Stomach (tissue), 9 donors: ENCODE measurements around the gene CCDC178. TPM values are rescaled to one million over a fixed set of nuclear protein-coding genes. Genes with fewer than 3 reads are reported as not detected.

Experiments used
- DNase-seq, 2 donors: peaks; one replicate each; pipeline versions ENCODE4 v3.0.0 to v3.0.0-alpha.2; 2013 to 2019
- H3K27ac ChIP-seq, 5 donors: fragments of 200-600 bp in 4 of 5; sonication (generic) in 4 of 5; one replicate each; pipeline ENCODE4 v1.5.1; 2013 to 2019; ENCODE audit warnings: mild to moderate bottlenecking in 1 of 5, moderate library complexity in 1 of 5
- H3K27me3 ChIP-seq, 3 donors: fragments of 200-600 bp; sonication (generic); one replicate each; pipeline ENCODE4 v1.5.1; 2017 to 2019; ENCODE audit warnings: mixed run types in 1 of 3
- H3K36me3 ChIP-seq, 4 donors: fragments of 200-600 bp; sonication (generic); 1 replicate in 3 of 4; 2 replicates in 1 of 4; pipeline ENCODE4 v1.5.1; 2016 to 2019
- H3K4me1 ChIP-seq, 4 donors: fragments of 200-600 bp; sonication (generic); one replicate each; pipeline ENCODE4 v1.5.1; 2016 to 2019
- H3K4me3 ChIP-seq, 4 donors: fragments of 200-600 bp; sonication (generic) in 3 of 4; one replicate each; pipeline ENCODE4 v1.5.1; 2016 to 2019; ENCODE audit warnings: mild to moderate bottlenecking in 1 of 4
- H3K9me3 ChIP-seq, 4 donors: fragments of 200-600 bp; sonication (generic); one replicate each; pipeline ENCODE4 v1.5.1; 2016 to 2019
- EP300 ChIP-seq: sonication (generic); formaldehyde crosslinking; IDR thresholded peaks from one replicate; pipeline ENCODE4 v1.6.1; 2017; ENCODE audit warnings: antibody characterized with exemption
- POLR2A ChIP-seq, 4 donors: fragments of 450-650 bp; IDR thresholded peaks; one replicate each; pipeline ENCODE4 v1.6.1; 2016; ENCODE audit warnings: antibody characterized with exemption in 4 of 4, control low read depth in 2 of 4, mild to moderate bottlenecking in 1 of 4, moderate library complexity in 1 of 4
- POLR2AphosphoS5 ChIP-seq, 3 donors: sonication (generic); formaldehyde crosslinking; IDR thresholded peaks; one replicate each; pipeline ENCODE4 v1.6.1; 2016; ENCODE audit warnings: antibody characterized with exemption in 3 of 3
- WGBS, 5 donors: extraction: QIAGEN DNeasy Blood & Tissue Kit in 3 of 5; methylation state at CpG; one replicate each; pipeline versions ENCODE4 v1.1.5 to v1.1.7; 2013 to 2018; 5-methylcytosine and 5-hydroxymethylcytosine counted together
- intact Hi-C: fragments of 100-400 bp; cut with DNase I; formaldehyde crosslinking; loops from one replicate; pipeline ENCODE4 v1.15.1; 2023; ENCODE audit warnings: low total_unique reads
- polyA plus RNA-seq, 3 donors: library from polyadenylated mRNA; stranded (reverse); fragments of 200-250 nt; gene quantifications; one replicate each; pipeline ENCODE4 v1.2.3, GENCODE V29; 2013
- total RNA-seq, 5 donors: library from RNA; depleted of rRNA; stranded (reverse); fragments of >200 nt; gene quantifications; one replicate each; pipeline versions ENCODE4 v1.1.0 to v1.2.3, GENCODE V29; 2014 to 2016
- TF ChIP-seq, protein P1 (sequence below), 7 experiments: fragments of 450-650 bp in 4 of 7; fragments of 200-600 bp in 3 of 7; sonication (generic) in 3 of 7; IDR thresholded peaks; one replicate each; pipeline ENCODE4 v1.5.1; 2016 to 2019; ENCODE audit warnings: antibody characterized with exemption in 7 of 7, control low read depth in 2 of 7, mild to moderate bottlenecking in 1 of 7
- donor health status: healthy with polysubstance abuse.
- donor health status: Bipolar disorder and iron deficiency.
- donor health status: healthy.

Gene CCDC178
- total and polyA plus RNA-seq, 8 donors: 0.38 to 24.5 (median 1.8) TPM; not detected in 4

- H3K27ac ChIP-seq: no peak overlapping the region
- H3K36me3 ChIP-seq: no peaks in the 10 kb centered on the region
- no peaks in the 10 kb centered on the region for H3K9me3 ChIP-seq
- WGBS, 5 donors: 20 to 31% (median 26%) methylated on average over 1 of the region's 1 CpG
- no peak overlapping the region for H3K4me3 ChIP-seq
- no peaks in the 10 kb centered on the region for H3K4me1 ChIP-seq
- no peak for DNase-seq
- no peak for TF ChIP-seq EP300
- TF ChIP-seq, protein P1, sequence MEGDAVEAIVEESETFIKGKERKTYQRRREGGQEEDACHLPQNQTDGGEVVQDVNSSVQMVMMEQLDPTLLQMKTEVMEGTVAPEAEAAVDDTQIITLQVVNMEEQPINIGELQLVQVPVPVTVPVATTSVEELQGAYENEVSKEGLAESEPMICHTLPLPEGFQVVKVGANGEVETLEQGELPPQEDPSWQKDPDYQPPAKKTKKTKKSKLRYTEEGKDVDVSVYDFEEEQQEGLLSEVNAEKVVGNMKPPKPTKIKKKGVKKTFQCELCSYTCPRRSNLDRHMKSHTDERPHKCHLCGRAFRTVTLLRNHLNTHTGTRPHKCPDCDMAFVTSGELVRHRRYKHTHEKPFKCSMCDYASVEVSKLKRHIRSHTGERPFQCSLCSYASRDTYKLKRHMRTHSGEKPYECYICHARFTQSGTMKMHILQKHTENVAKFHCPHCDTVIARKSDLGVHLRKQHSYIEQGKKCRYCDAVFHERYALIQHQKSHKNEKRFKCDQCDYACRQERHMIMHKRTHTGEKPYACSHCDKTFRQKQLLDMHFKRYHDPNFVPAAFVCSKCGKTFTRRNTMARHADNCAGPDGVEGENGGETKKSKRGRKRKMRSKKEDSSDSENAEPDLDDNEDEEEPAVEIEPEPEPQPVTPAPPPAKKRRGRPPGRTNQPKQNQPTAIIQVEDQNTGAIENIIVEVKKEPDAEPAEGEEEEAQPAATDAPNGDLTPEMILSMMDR (IDR thresholded peaks at IDR 0.05): no peak
- no peak for TF ChIP-seq POLR2A (IDR thresholded peaks at IDR 0.05)
- intact Hi-C loops: no loop called here
- H3K27me3 ChIP-seq: no peaks in the 10 kb centered on the region
These were observed 456.8 kb downstream of the CCDC178 start for GRCh38 chr18:32983721-32984120.

DNA sequence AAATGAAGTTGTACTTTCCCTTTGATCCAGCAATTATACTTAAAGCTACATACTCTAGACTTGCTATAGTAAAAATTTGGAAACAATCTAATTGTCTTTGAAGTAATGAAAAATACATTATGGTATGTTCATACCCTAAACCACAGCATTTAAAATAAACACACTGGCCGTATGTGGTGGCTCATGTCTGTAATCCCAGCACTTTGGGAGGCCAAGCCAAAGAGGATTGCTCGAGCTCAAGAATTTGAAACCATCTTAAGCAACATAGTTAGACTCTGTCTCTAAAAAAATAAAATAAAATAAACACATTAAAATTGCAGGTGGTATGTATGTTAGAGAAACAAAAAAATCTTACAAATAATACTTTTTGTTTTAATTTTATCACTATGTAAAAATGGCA is 459.6 kb downstream of the CCDC178 start:
- no peaks in the 10 kb centered on the region for H3K36me3 ChIP-seq
- H3K27ac ChIP-seq: no peak overlapping the region
- no peak for TF ChIP-seq EP300
- no peak for TF ChIP-seq POLR2A (IDR thresholded peaks at IDR 0.05)
- no peak for TF ChIP-seq POLR2AphosphoS5 (IDR thresholded peaks at IDR 0.05)
- TF ChIP-seq, protein P1 (IDR thresholded peaks at IDR 0.05): no peak
- no peak for DNase-seq
- no peaks in the 10 kb centered on the region for H3K4me1 ChIP-seq
- H3K27me3 ChIP-seq: no peaks in the 10 kb centered on the region
- 54 to 63% (median 62%) methylated on average over 2 of the region's 2 CpGs for WGBS, 5 donors
- intact Hi-C loops: no loop called here
- no peak overlapping the region for H3K4me3 ChIP-seq
- H3K9me3 ChIP-seq: no peaks in the 10 kb centered on the region

- H3K36me3 ChIP-seq: no peaks in the 10 kb centered on the region
- intact Hi-C loops: no loop called here
- no peaks in the 10 kb centered on the region for H3K9me3 ChIP-seq
- no peak for DNase-seq
- H3K27me3 ChIP-seq: no peaks in the 10 kb centered on the region
- no peak overlapping the region for H3K27ac ChIP-seq
- no peaks in the 10 kb centered on the region for H3K4me1 ChIP-seq
- TF ChIP-seq, protein P1 (IDR thresholded peaks at IDR 0.05): no peak
- TF ChIP-seq POLR2A (IDR thresholded peaks at IDR 0.05) (no peak), POLR2AphosphoS5 (IDR thresholded peaks at IDR 0.05) (no peak), EP300 (no peak)
- H3K4me3 ChIP-seq: no peak overlapping the region
These were observed 465.0 kb downstream of the CCDC178 start for GRCh38 chr18:32975501-32975900.

DNA sequence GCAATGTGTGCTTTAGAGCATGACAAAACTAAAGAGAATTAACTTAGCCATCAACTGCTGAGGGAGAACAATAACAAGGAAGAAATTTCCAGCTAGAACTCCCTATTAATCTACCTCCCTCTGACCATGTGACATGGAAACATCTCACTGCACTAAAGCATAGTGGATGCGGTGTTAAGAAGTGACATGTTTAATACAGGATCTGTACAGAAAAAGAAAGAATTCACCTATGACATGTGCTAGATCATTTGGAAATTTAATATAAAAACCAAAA is 465.4 kb downstream of the CCDC178 start:
- 74 to 91% (median 75%) methylated on average over 1 of the region's 1 CpG for WGBS, 5 donors
- Histone ChIP-seq H3K9me3 (no peaks in the 10 kb centered on the region), H3K27me3 (no peaks in the 10 kb centered on the region), H3K36me3 (no peaks in the 10 kb centered on the region), H3K27ac (no peak overlapping the region), H3K4me1 (no peaks in the 10 kb centered on the region), H3K4me3 (no peak overlapping the region)
- TF ChIP-seq EP300: no peak
- TF ChIP-seq POLR2A (IDR thresholded peaks at IDR 0.05): no peak
- TF ChIP-seq, protein P1 (IDR thresholded peaks at IDR 0.05): no peak
- TF ChIP-seq POLR2AphosphoS5 (IDR thresholded peaks at IDR 0.05): no peak
- no peak for DNase-seq
- intact Hi-C loops: no loop called here
